Measurements from ENCODE around the gene DNHD1.

DNHD1 gene

DNA sequence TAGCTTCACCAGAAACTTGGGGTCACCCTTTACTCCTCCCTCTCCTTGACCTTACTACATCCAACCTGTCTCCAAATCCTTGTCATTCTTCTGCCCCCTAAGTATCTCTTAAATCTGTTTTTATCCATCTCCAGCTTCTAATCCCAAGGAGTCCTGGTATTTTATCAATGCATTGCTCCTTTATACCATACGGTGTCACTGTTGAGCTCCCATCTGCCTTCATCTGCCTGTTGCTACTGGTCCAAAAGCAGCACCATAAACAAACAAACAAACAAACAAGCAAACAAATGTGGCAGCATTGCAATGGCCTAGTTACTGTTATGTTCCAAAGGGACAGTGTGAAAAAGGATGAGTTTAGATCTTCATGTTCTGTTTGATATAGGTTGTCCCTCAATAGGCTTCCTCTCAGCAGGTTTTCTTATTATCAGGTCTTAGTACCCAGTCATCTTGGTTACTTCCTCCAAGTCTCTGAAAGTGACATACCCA, 34.2 kb downstream of the DNHD1 start:
- peak; percentile 49 to 51 for DNase-seq

GRCh38 chr11:6538456-6538855, 41.4 kb downstream of the DNHD1 start:
- no peak for DNase-seq

DNA sequence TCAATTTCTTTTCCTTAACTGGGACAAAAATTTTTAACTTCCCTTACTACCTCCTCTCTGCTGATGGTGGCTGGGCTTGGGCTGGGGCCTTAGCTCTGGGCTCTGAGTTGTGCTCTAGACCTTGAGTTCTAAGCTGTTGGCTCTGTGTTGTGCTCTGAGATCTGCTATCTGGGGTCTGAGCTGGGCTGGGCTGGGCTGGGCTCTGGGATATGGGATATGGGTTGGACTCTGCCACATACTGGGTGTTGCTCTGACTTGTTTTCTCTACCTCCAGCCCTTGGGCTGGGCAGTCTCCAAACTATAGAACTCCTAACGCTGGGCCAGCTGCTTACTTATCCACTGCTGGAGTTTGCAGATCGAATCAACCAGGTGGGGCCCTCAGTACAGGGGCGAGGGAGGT, 41.9 kb downstream of the DNHD1 start:
- DNase-seq: no peak

GRCh38 chr11:6539748-6540268, 42.7 kb downstream of the DNHD1 start:
- DNase-seq: no peak

DNA sequence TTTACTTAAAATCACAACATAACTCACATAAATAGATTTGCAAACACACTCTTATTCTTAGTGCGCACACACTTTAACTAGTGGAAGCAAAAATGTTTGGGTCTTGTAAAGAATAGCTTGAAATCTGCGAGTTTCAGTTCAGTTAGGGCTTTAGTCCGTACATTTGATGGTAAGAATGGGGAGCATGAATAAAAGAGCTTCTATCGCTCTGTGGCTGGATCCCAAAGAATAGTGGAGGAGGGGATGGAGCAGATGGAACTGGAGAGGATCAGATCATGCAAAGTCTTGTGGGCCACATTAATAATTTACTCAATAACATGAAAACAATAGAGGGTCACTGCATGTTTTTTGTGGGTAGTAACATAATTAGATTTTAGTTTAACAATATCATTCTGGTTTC, 44.3 kb downstream of the DNHD1 start:
- DNase-seq: no peak

GRCh38 chr11:6542727-6543126, 45.6 kb downstream of the DNHD1 start:
- no peak for DNase-seq

DNA sequence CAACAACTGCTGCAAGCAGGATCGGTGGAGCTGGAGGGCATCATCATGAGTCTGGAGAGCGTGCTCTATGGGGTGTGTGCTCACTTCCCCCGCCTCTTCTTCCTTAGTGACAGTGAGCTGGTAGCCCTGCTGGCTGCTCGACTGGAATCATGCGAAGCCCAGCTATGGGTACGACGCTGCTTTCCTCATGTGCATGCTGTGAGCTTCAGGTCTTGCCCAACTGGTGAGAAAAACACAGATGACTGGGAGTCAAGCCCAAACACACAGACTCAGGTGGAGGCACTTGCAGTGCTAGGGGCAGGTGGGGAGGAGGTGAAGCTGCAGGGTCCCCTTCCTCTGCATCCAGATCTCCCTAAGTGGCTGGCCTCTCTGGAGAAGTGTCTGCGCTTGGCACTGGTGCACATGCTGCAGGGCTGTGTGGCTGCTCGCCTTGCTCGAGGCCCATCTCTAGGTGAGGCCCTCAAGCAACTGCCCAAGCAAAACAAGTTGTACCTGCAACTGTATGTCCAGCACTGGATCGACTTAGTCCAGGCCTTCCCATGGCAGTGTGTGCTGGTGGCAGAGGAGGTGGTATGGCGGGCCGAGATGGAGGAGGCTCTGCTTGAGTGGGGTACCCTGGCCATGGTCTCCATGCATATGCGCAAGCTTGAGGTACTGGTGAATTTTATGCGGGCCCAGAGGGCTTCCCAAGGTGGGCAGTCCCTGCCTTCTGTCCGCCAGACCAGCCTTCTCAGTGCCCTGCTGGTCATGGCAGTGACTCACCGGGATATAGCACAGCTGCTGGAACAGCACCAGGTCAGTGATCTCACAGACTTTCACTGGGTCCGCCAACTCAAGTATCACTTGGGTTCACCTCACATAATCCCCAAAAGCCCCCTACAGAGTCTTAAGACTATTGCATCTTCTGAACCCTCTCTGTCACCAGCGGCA, 48.1 kb downstream of the DNHD1 start:
- no peak for DNase-seq

GRCh38 chr11:6545917-6546605, 49.0 kb downstream of the DNHD1 start:
- no peak for DNase-seq

- DNase-seq: no peak
Measured at GRCh38 chr11:6546735-6547134, 49.7 kb downstream of the DNHD1 start.

GRCh38 chr11:6547177-6547576, 50.1 kb downstream of the DNHD1 start:
- DNase-seq: no peak

- no peak for DNase-seq
Measured at GRCh38 chr11:6548121-6548520, 51.0 kb downstream of the DNHD1 start.

DNA sequence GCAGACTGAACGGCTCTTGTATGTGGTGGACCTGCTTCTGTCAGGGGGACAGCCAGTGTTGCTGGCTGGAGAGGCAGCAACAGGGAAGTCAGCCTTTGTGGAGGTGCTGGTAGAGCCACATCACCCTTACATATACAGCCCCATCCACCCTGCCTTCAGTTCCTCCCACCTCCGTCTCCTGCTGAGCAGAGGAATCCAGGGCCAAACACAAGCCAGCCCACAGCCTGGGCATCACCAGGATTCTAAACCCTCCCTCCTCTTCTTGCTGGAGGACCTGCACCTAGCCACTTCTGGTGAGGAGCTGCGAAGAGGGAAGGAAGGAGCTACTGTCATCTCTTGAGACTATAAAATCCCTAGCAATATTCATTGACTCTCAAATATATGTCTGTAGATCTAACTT, 51.6 kb downstream of the DNHD1 start:
- DNase-seq: no peak

DNA sequence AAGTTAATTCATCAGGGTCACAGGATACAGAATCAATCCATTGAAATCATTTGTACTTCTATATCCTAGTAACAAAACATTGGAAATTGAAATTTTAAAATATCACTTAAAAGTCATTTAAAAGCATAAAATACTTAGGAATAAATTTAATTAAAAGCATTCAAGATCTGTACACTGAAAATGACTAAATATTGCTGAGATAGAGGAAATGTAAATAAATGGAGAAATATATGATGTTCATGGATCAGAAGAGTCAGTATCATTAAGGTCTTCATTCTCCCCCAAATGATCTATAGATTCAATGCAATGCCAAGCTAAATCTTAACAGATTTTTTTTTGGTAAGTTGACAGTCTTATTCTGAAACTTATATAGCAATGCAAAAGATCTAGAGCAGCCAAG, 56.6 kb downstream of the DNHD1 start:
- DNase-seq: no peak

GRCh38 chr11:6554828-6555706, 58.0 kb downstream of the DNHD1 start:
- no peak for DNase-seq

DNA sequence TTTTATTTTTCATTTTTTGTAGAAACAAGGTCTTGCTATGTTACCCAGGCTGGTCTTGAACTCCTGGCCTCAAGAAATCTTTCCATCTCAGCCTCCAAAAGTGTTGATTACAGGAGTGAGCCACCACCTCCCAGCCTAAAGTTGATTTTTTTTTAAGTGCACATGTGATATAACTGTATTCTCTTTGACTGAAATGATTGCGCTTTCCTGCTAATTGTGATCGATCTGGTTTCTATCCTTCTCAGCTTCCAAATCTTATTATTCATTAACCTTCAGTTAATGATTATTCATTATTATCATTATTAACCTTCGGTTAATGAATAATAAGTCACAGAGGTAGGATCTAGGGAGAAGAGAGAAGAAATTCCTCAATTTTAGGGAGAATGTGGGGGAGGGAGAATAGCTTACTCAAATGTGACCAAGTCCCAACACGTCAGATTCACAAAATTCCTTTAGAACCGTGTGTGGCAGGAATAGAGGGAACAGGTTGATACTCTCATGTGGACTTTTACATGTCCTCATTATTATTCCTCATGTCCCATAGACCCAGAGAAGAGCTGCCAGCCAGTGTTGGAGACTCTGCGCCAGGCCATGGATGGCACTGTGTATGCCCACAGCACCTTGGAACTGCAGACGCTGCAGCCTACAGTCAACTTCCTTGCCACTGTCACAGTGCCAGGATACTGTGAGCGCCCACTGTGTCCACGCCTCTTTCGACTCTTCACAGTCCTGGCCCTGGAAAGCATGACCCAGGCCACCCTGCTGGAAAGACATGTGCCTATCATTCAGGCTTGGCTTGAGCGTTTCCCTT, 59.3 kb downstream of the DNHD1 start:
- no peak for DNase-seq

GRCh38 chr11:6557063-6557462, 60.0 kb downstream of the DNHD1 start:
- no peak for DNase-seq

GRCh38 chr11:6557761-6558674, 60.9 kb downstream of the DNHD1 start:
- DNase-seq: no peak

DNA sequence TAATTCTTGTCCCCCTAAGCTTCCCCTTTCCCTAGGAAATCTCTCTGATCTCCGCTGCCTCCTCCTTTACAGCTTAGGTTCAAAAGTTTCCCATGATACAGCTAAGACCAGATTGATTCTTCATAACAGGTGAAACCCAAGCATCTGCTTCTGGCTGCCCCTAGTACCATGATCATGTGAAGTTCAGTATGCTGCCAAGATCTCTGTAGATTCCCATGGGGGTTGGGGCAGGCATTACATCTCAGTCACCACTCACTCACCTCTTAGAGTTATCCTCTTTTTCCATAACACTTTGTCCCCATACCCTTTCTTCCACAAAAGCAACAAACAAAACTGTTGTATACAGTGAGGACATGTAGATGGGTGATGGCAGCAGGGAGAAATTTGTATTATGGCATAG, 62.3 kb downstream of the DNHD1 start:
- DNase-seq: no peak

DNA sequence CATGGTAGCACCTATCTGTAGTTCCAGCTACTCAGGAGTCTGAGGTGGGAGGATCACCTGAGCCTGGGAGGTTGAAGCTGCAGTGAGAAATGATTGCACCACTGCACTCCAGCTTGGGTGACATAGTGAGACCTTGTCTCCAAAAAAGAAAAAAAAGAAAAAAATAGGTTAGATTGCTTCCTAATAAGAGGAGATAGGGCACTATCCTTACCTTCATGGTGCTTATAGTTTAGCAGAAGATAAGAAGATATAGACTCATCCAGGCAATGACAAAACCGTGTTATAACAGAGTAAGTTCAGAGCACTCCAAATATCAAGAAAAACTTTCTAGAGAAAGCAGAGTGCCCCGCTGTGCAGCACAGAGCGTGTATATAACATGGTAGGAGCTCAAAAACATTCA, 64.2 kb downstream of the DNHD1 start:
- DNase-seq: no peak

DNA sequence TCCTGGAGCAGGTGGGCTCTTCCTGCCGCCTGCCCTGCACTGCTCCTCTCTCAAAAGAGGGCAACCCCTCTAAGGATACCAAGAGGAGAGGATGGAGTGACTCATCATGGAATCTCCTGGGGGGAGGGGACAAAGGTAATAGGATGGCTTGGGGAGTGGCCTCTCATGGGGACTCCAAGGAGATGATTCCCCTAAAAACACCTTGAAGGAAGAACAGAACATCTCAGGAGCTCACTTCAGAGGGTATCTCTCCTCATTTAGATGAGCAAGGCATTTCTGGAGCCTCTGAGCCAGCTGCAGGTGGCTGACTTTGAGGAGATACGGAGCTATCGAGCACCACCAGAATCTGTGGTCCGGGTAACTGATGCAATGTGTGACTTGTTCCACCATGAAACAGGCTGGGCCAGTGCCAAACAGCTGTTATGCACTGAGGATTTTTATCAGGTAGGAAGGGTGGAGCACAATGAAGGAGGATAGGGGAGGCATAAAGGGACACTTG, 66.1 kb downstream of the DNHD1 start:
- DNase-seq: no peak

DNA sequence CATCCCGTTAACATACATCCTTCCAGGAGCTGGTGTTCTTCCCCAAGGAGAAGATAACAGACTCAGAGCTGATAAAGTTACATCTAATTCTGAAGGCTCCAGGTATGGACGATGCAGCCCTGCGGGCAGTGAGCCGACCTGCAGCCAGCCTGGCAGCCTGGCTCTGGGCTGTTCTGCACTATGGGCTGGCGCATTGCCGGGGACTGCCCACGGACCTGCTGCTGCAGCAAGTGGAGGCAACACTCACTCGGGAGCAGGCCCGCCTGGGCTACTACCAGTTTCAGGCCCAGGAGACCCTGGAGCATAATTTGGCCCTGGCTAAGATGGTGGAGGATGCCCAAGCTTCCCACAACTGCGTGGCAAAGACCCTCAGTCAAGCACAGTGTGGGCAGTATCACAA, 66.6 kb downstream of the DNHD1 start:
- DNase-seq: no peak

Measured in AML-193 (cell line).